Left forelimb (tissue), 1 donor: Measurements from ENCODE around the gene SCUBE1.

ENCODE experiments used
- DNase-seq: peaks from one replicate; pipeline ENCODE4 v3.0.0-alpha.2; 2018; ENCODE audit warnings: low spot score

The SCUBE1 gene

DNA sequence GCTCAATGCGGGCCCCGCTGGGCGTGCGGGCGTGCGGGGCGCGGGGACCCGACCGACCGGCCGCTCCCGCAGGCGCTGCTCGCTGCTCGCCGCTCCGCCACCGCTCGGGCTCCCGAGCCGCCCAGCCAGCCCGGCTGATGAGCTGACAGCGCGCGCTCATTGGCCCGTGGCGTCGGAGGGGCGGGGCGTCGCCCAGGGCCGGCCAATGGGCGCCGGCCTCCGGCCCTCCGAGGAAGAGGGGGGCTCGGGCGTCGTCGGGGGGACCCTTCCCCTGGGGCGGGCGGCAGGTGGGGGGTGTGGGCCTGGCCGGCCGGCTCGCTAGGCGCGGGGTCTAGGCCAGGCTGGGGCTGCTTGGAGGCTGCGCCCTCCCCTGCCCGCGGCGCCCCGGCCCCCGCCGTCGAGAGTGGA lies at the start of gene SCUBE1:
SCUBE1 (minus strand) TSS at position 111 of the 408 bp plus-strand sequence. CDS start 111 bp downstream, outside the sequence.
- no peak for DNase-seq

DNA sequence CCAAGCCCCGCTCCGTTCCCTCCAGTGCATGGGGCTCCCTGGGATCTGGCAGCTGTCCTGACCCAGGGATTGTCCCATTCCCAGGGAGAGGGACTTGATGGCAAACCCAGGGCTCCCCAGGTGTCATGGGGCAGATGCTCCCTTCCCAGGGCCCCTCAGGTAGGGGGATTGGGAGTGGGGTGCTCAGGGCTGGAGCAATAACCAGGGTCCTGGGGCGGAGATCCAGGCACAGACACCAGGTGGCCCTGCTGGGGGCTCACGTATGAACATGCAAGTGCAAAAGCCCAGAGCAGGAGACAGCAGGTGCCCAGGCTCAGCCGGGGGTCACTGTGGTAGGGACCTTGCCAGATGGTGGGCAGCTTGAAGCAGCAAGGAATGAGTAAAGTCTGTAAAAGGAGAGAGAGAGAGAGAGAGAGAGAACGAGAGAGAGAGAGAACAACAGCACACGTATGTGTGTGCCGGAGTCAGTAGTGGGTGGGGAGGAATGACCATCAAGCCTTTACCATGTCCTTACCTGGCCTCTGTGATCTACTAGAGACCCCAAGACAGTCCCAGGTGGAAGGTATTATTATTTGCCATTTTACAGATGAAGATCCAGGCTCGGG lies 49.3 kb upstream of the SCUBE1 start:
- peak; percentile 48 for DNase-seq

DNA sequence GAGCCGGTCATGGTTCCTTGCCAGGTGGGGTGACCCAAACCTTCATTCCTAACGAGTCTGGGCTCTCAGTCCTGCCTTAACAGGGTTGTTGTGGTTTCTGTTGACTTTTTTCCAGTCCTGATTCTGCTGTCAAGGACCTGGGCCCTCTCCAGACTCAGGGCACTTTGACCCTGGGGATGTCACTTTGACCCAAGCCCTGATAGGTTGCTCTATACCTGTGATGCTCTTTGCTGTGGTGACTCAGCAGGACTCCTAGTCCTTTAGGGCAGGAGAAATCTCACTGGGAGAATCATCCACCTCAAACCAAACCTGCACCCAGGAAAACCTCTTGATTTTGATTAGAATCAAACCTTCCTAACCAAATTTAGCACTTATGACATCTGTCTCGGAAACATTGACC lies 48.1 kb upstream of the SCUBE1 start:
- no peak for DNase-seq

DNA sequence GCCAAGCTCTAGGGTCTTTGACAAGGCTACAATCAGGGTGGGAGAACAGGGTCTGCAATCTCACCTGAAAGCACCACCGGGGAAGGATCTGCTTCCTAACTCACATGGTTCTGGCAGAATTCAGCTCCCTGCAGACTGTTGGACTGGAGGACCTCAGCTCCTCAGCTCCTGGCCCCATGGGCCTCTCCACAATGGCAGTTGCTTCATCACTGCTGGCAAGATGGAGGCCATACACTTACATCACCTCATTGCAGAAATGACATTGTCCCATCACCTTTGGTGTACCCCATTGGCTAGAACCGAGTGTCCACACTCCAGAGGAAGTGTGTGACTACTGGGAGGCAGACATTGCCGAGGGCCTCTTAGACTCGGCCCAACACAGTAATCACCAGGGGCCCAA lies 47.7 kb upstream of the SCUBE1 start:
- peak; percentile 52 for DNase-seq

DNA sequence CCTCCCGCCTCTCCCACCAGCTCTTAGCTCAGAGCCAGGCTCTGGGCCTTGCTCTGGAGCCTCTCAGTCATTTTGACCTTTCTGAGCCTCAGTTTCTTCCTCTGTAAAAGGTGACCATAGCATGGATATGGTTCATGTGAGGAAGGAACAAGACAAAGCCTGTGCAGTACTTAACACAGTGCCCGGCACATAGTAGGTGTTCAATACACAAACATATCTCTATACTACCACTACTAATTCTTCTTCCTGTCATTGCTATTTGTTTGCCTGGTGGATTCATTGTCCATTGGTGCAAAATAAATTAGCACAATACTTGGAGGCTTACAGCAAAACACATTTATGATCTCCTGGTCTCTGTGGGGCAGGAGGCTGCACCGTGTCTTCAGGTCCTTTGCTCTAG lies 47.0 kb upstream of the SCUBE1 start:
- peak; percentile 22 for DNase-seq

DNA sequence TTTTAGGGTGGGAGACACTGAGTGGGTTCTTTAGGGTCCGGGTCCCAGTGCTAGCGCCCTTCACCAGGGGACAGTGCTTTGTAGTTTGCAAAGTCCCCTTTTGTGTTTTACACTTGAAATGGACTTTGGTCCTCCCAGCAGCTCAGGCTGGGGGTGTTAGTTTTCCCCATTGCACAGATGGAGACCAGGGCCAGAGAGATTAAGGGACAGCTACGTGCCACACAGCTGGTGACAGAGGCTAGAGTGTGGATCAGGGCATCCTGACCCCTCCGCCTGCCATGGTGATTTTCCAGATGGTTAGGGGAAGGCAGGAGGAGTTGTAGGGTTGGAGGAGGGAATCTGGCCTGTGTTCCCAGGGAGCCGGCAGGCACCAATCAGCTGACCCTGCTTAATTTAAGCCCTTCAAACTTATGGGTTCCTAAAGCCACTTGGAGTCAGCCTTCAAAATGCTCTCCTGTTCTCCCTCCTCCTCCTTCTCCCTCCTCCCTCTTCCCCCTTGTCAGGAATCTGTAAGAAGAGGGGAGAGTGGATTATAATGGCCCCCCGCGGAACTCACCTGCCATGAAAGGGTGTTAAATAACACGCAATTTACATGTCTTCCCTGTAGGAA lies 46.2 kb upstream of the SCUBE1 start:
- DNase-seq = peak; percentile 14

DNA sequence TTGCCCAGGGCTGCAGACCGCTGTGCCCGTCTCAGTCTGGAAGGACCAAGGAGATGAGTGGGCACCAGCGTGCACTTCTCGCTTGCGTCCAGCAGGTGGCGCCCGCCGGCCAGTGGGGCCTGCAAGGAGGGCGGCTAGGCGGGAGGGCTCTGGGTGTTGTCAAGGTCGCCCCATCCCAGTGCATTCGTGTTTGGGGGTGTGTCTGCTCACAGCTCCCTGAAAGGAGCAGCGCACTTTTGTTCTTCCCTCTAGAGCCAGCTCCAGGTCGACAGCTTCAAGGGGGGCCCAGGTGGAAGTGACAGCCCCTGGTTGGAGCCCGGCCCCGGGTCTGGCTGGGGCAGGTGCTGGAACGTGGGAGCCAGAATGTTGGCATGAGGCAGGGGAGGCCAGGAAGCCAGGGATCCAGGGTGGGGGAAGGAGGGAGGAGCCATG lies 45.3 kb upstream of the SCUBE1 start:
- DNase-seq = peak; percentile 85

DNA sequence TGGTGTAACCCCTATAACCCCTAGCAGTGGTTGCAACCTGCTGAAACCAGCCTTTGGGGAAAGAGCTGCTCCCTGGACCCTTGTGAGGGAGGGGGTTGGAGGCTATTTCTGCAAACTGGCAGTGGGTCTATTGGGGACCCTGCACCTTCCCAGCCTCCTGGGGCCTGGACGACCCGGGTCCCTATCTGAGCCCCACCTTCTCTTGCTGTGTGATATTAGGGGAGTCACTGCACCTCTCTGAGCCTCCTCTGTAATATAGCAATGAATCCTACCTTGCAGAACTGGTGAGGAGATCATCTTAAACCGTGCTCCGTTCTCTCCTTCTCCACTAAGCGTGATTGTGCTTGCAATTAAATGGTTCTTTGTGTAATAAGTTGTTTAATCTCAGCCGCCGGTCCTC lies 44.6 kb upstream of the SCUBE1 start:
- DNase-seq = peak; percentile 26

DNA sequence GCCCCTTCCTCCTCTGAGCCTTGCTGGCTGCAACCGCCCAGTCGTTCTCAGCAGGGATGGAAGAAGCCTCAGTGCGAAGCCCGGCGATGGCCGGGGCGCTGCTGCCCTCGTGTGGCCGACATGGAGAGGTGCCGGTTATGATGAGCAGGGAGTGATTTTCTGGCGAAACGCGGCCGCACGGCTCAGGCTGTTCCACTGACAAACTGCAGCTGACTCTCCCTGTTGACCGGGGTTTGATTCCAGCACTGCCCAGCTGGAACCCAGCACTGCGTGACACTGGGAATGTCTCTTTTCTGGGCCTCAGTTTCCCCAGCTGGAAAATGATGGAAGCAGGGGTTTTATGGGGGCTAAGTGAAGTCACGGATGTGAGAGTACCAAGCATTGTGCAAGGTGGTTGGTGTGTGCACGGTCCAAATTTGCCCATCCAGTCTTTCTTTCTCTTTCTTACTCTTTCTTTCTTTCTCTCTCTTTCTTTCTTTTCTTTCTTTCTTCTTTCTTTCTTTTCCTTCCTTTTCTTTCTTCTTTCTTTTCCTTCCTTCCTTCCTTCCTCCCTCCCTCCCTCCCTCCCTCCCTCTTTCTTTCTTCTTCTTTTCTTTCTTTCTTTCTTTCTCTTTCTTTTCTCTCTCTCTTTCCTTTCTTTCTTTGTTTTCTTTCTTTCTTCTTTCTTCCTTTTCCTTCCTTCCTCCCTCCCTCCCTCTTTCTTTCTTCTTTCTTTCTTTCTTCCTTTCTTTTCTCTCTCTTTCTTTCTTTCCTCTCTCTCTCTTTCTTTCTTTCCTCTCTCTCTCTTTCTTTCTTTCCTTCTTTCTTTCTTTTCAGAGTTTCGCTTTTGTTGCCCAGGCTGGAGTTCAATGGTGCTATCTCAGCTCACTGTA lies 42.8 kb upstream of the SCUBE1 start:
- DNase-seq = peak; percentile 89

DNA sequence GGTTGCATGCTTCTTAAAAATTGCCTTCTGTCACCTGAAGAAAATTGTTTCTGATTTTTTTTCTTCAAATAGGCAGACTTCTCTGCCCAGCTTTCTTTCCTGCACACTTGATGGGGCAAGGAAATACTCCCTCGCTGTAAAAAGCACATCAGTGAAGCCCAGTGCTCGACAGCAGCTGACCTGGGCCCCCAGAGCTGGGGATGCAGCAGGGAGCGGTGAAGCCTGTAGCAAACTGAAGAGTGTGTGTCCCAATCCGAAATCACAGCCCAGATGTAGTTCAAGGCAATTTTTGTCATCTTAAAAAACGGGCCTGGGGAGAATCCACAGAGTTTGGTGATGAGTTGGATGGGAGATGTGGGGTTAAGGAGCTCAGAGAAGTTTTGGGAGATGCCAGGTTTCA lies 41.7 kb upstream of the SCUBE1 start:
- peak; percentile 9 for DNase-seq

DNA sequence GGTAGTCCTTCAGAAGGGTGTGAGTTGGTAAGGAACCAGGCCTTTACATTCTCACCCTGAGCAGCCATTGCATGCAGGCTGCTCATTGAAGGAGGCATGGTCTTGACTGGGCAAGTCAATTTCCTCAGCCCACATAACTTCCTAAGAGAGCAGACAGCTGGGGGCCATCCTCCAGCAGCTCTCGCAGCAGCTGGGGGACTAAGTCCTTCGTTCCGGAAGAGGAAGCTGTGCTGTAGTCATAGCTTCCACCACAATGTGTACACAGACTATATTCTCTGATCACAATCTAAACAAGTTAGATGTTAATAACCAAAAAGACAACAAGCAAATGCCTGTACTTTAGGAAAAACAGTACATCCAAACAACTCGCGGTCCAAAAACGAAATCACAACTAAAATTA lies 38.5 kb upstream of the SCUBE1 start:
- no peak for DNase-seq

DNA sequence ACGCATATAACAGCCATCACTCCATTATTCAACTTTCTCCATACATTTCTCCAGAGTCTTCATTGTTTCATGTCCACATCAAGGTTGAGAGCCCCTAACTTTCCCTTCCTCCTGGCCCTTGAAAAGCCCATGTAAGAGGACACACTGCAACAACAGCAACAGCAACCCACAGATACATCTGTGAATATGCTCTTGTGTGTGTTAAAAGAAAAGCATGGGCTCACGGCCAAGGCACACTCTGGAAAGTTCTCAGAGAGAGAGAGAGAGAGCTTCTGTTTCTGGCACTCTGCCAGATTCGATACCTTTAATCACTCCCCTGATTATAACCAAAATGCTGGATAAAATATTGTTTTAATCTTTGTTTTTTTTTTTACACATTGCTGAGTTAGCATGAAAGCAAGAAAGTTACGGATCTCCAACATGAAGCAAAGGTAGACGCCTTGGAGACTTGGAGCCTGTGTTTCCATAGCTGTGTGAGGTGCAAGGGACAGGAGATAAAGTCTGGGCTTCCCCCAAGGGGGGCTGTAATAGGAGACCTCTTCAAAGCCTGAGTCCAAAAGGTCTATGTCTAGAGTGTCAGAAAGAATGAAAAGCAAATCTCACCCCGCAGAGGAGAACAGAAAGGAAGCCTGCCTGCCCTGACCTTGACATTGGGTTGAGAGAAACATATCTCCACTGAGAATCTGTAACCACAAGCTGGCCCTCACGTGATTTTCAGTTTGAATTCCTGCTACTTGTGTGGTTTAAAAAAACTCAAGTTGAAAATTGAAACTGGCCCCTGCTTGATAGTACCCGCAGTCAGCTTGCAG lies 34.9 kb upstream of the SCUBE1 start:
- peak; percentile 66 for DNase-seq

DNA sequence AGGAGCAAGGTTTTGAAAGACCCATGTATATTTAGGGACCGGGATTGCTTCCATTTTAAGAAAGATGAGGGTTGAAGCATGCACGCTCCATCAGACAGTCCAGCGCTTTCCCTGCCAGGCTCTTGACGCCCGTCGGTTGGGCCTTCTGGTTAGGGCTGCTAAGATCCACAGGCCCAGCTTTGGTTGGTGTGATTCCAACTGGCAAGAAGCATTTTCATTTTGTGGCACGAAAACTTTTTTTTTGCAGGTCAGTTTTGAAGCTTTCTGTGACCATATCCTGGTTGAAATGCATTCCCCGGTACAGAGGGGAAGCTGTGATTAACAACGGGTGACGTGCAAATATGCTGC lies 34.4 kb upstream of the SCUBE1 start:
- DNase-seq = peak; percentile 61

DNA sequence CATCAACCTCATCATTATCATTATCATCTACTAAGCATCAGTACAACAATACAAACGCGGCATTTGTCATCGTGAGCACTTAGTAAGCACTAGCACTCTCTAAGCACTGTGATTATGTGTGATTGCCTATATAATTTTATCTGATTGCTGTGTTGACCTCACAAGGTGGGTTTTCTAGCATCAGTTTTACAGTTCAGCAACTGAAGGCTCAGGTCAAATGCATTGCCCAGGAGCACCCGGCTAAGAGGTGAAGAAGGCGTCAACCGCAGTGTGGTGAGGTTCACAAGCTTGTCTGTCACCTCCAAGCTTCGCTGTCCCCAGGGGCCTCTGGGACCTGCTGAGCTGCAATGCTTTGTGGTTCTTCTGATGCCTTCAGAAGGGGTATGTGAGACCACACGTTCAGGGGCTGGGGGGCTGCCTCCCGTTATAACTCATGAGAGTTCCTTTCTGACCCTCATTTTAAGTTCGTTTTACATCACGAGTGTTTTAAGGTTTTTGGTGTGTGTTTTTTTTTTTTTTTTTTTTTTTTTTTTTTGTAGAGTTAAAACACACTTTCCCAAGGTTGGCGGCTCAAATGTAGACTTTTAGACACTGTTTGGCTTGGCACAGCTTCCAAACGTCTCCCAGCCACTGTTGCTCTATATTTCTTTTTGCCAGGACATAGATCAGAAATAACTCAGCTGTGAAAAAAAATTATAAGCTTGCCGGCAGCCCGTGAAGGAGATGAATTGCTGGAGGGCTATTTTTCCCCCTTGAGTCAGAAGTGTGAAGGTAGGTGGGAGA lies 33.8 kb upstream of the SCUBE1 start:
- DNase-seq = peak; percentile 57

DNA sequence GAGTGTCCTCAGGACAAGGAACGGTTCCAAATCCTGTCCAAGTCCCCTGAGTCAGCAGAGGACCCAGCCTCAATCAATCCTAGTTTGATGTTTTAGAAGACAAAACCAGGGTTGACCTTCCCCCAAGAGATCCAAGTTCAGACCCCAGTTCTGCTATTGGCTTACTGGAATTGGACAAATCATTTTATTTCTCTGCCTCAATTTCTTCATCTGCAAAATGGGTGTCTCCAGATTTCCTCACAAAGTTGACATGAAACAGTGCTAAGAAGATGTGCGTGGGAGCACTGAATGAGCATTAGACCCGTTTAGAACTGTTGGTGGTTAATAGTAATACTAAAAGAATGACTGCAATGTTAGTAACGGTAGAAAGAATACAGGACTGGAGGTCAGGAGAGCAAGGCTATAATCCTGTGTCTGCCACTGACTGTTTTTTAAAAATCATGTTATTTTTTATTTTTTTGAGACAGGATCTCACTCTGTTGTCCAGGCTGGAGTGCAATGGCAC lies 32.8 kb upstream of the SCUBE1 start:
- DNase-seq = no peak

DNA sequence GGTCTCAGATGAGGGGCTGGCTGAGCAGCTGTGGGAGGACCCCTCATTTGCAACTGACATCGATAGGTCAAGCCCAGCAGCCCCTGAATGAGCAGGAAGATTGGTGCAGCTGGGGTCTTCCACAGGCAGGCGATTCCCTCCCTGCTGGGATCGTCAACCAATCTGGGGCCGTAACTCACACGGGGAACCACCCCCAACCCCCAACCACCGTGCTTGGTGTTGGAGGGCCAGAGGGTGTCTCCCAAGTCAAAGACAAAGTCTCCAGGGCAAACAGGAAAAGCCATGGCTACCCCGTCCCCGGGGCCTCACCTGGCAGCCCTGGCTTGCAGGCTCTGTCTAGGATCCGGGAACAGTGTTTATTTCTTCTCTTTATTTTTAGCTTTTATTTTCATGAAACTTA lies 26.9 kb upstream of the SCUBE1 start:
- DNase-seq = peak; percentile 48

DNA sequence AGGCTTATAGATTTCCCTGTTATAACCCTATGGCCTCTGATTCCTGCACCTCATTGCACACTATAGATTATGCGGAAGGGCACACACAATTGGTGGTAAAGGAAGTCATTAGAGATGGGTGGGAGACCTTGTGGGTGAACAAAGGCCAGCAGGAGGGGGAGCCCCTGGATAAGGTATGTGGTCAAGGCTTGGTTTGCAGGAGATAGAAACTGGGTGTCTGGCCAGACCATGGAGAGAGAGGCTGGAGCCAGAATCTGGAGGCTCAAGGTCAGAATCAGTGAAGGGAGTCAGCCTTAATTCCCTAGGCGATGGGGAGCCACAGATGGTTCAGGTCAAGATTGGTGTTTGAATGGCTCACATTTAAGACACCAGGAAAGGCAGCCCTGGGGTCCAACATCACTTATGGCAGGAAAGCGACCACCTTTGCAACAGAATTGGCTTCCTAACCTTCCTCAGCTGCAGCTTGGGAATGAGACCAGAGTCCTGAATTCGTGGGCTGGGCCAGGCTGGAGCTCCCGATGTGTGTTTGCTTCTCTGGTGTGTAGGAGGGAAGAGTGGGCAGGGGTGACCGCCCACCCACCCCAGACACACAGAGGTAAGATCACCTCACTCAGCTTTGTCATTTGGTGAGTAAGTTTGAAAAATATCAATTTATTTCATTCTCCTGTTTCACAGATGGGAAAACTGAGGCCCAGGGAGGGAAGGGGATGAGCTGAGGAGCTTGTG lies 22.7 kb upstream of the SCUBE1 start:
- DNase-seq = peak; percentile 23

DNA sequence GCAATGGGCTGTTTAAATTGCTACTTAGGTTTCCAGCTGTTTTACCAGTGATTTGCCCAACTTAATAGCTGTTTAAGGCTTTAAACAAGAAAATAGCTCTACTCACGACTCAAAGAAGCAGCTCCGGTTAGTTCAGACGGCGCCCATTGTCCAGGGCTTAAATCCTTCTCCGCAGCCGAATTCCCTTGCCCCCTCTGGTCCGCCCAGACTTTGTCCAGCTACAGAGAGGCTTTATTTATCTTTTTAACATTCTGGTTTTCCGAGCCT lies 20.9 kb upstream of the SCUBE1 start:
- DNase-seq = peak; percentile 20

DNA sequence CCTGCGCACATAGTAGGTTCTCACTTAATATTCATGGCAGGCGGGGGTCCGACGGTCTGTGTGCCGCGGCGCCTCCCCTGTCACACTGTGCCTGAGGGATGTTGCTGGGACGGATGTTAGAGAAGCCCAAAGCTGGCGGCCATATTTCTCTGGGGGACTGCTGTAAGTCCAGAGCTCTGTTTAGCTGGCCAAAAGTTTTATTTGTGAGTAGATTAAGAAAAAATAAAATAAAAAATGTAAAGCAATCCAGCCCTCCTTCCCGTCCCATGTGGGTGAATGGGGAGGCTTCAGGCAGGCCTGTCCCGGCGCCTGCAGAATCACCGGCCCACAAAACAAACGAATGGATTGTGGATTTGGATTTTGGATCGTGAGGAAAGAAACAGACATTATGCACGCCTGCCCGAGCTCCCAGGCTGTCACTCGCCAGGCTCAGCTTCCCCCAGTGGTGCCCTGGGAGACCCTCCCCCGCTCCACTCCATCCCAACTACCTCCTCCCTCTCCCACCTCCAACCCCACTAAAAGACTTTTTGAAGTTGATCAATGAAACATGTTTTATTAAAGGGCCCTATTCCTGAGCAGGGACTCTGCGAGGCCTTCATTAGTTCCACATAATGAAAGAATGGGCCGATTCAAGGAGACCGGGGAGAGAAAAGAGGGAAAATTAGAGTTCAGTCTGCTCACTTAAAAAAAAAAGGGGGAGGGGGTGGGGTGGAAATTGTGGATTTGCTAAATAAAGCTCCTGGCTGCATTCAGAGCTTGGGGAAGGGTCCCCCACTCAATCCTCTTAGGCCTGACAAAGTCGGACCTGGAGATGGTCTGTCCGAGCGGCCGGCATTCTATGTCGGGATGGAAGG lies 20.4 kb upstream of the SCUBE1 start:
- peak; percentile 48 for DNase-seq

DNA sequence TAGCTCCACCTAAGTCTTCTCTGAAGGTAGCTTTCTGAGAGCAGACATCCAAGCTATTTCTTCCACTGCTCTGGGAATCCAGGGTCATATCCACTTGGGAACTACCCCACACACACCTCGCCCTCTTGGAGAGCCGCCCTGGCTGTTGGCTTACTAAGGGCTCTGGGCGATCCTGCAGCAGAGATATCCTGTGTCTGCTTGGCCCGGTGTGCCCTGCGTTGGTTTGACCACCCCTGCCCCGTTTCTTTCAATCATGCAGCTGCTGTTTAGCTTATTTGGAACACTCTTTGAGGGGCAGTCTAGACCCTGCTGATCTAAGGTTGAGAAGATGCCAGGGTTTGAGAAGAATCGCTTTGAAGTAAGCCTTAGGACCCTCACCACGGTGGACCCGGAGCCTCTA lies 17.4 kb upstream of the SCUBE1 start:
- peak; percentile 57 for DNase-seq
